AG04449 (cell line): Measurements from ENCODE around the gene SLX9.
"Not testable (repeated sequence)": the region's sequence is repeated elsewhere in the genome, so short reads cannot be mapped to it uniquely, and the experiment has no call there.

Source experiments
- CTCF ChIA-PET: fragments of 350-600 bp; formaldehyde crosslinking; extraction: SDS; loops from one replicate; lab custom pipeline; 2021; ENCODE audit warnings: antibody characterized with exemption; lab: Yijun Ruan, JAX
- POLR2A ChIA-PET: fragments of 400-600, 350-600 bp; formaldehyde crosslinking; extraction: SDS; loops from one replicate; lab custom pipeline; 2020; ENCODE audit warnings: antibody characterized with exemption, inconsistent platforms; lab: Yijun Ruan, JAX
- DNase-seq: peaks from one replicate; pipeline ENCODE4 v3.0.0-alpha.2; 2010; ENCODE audit warnings: low read depth, low spot score
- H3K4me3 ChIP-seq: 2 replicates; pipeline ENCODE4 v1.5.1; 2011; ENCODE audit warnings: low read depth, mild to moderate bottlenecking, control low read depth, low read length
- TF ChIP-seq, protein P1 (sequence below): IDR thresholded peaks from one replicate; pipeline ENCODE4 v1.5.1; 2011; ENCODE audit warnings: mild to moderate bottlenecking, moderate library complexity, low read length, control low read depth, inconsistent platforms; ENCODE audit not compliant: insufficient read depth; ENCODE audit errors: missing control alignments

SLX9 gene

DNA sequence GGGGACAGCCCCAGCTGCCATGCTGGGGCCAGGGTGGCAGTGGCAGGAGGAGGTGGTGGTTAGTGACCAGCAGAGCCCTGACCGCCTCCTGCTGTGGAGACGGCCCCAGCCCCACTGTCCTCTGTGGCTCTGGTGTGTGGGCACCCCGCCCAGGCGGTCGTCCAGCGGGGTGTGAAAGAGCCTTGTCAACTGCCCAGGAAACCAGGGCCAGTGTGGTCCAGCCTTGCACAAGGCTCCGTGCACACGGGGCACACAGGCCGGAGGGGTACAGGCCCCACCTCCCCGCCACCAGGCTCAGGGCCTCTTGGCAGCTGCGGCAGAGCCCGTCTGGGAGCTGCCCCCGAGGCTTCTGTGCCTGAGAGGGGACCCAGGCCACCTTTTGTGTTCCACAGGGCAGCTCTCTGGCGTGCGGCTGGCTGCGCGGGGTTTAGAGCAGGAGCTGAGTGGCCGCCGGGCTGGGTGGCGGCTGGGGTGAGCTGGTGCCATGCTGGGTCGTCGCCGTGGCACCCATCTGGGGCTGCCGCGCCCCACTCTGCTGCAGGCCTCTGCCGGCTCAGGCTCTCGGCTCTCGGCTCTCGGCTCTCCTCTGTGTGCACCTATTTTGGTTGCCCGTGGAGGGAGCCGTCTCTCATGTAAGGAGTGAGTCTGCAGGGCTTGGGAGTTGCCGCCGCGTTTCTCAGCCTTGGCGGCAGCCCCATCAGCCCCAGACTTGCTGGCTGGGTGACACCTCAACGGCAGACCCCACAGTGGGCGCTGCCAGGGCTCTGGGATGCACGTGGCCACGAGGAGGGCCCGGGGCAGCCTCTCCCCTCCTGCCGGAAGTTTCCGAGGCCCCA, 36.1 kb downstream of the SLX9 start:
- ChIA-PET CTCF (interaction anchor here (1.5 to 1.7 kb wide), 2 partner anchors 8 to 13 kb away, joined by 4 read pairs; no protein-coding TSS in a partner anchor), POLR2A (no interaction called here)
- TF ChIP-seq, protein P1, sequence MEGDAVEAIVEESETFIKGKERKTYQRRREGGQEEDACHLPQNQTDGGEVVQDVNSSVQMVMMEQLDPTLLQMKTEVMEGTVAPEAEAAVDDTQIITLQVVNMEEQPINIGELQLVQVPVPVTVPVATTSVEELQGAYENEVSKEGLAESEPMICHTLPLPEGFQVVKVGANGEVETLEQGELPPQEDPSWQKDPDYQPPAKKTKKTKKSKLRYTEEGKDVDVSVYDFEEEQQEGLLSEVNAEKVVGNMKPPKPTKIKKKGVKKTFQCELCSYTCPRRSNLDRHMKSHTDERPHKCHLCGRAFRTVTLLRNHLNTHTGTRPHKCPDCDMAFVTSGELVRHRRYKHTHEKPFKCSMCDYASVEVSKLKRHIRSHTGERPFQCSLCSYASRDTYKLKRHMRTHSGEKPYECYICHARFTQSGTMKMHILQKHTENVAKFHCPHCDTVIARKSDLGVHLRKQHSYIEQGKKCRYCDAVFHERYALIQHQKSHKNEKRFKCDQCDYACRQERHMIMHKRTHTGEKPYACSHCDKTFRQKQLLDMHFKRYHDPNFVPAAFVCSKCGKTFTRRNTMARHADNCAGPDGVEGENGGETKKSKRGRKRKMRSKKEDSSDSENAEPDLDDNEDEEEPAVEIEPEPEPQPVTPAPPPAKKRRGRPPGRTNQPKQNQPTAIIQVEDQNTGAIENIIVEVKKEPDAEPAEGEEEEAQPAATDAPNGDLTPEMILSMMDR = no peak
- no peak overlapping the region for H3K4me3 ChIP-seq
- no peak for DNase-seq

DNA sequence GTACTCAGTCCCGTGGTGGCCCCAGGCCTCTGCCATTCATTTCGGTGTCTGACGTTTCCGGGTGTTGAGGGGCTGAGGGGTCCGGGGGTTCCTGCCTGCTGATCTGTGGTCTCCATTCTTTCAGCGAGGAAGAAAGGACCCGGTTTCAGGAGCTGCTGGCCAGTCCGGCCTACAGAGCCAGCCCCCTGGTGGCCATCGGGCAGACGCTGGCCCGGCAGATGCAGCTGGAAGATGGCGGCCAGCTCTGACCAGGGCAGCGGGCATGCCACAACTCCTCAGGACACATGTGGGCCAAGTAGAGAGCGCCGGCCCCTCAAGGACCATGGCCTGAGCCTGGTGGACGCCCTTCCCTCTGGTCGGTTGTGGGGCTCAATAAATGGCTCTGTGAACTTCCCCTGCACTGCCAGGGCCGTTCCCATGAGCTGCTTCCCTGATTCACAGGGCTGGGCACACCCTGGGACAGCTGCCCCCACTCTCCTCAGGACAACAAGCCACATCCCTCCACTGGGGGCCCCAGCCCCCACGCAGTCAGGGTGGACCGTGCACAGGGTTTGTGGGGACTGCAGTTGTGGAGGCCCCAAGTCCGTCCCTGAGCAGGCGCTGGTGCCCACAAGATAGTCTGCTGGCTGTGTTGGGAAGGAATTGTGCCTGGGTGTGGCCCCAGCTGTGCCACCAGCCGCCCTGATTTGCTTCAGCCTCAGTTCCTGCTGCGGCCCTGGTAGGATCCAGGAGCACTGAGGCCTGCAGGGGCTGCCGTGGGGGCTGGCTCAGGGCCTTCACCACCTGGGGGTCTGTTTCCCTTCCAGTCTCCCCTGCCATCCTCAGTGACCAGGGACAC, 36.9 kb downstream of the SLX9 start:
- H3K4me3 ChIP-seq, POLR2A ChIA-PET, DNase-seq: not testable (repeated sequence)
- CTCF ChIA-PET = interaction anchor here (1.5 to 1.7 kb wide), 2 partner anchors 8 to 13 kb away, joined by 4 read pairs; no protein-coding TSS in a partner anchor
- TF ChIP-seq, protein P1 = peak; percentile 3

DNA sequence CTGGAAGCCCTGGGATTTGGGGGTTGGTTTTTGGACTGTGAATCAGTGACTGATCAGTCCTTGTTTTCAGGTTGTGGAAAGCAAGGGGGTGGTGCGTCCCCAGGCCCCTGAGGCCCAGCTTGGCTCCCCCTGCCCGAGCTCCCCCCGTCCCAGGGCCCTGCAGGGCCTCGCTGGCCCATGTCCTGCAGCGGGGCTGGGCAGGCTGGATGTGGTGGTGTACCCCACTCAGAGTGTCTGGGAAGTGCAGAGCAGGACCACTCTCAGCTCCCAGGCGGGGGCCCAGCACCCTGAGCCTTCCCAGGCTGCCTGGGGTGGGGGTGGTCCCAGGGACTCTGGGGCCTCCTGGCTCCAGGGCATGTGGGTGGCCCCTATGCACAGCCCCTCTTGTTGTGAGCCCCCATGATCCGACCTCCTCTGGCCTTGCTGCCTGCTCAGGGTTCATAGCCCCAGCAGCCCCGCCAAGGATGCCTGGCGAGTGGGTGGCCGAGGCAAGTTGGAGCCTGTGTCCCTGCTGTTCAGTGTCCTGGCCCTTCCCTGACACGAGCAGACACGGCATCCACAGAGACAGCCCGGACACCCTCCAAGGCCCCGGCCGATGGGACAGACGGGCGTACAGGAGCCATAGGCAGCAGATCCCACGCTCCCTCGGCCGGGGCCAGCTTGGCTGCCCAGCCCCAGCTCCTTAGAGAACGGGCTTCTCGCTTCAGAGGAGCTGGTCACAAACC, 37.9 kb downstream of the SLX9 start:
- DNase-seq = no peak
- POLR2A ChIA-PET = no interaction called here
- TF ChIP-seq, protein P1 = no peak
- CTCF ChIA-PET = interaction anchor here (1.5 kb wide), 1 partner anchor 9 kb away, joined by 4 read pairs; no protein-coding TSS in a partner anchor
- no peak overlapping the region for H3K4me3 ChIP-seq

DNA sequence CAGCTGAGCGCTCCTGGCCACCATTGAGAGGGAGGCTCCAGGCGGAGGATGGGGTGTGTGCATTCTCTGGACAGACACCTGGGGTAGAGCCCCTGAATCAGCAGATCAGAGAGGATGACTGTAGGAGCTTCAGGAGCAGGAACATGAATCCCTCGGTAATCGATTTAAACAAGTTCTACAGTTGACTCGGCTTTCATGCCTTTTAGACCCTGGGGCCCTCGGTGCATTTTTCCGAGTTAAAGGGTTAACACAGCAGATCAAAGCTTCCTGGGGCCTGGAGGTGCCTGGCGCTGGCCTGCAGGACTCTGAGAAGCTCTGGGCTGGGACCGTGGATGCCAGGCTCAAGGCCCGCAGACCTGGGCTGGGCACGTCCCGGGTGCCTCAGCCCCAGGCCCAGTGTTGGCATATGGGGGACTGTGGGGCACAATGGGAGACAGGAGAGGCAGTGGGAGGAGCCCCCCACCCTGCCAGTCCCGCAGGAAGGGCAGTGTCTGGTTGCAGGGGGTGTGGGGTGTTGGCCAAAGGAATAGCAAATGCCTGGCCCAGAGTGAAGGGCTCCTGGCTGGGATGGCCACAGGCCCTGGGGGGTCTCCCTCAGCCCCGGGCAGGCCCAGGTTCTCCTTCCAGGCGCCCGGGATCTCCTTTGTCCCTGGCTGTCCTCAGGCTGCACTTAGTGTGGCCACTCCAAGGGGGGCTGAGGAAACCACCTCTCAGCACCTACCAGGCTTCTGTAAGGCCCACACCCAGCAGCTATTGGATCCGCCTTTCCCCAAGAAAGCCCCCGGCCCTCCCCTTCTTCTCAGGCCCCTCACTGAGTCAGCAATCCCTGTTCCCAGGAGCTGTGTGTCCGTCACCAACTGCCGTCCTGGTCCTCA, 40.1 kb downstream of the SLX9 start:
- ChIA-PET POLR2A (no interaction called here), CTCF (interaction anchor here (0.7 to 1.0 kb wide), 2 partner anchors 17 to 158 kb away, joined by 3 to 4 read pairs; no protein-coding TSS in a partner anchor)
- no peak overlapping the region for H3K4me3 ChIP-seq
- TF ChIP-seq, protein P1 = no peak
- DNase-seq = no peak

DNA sequence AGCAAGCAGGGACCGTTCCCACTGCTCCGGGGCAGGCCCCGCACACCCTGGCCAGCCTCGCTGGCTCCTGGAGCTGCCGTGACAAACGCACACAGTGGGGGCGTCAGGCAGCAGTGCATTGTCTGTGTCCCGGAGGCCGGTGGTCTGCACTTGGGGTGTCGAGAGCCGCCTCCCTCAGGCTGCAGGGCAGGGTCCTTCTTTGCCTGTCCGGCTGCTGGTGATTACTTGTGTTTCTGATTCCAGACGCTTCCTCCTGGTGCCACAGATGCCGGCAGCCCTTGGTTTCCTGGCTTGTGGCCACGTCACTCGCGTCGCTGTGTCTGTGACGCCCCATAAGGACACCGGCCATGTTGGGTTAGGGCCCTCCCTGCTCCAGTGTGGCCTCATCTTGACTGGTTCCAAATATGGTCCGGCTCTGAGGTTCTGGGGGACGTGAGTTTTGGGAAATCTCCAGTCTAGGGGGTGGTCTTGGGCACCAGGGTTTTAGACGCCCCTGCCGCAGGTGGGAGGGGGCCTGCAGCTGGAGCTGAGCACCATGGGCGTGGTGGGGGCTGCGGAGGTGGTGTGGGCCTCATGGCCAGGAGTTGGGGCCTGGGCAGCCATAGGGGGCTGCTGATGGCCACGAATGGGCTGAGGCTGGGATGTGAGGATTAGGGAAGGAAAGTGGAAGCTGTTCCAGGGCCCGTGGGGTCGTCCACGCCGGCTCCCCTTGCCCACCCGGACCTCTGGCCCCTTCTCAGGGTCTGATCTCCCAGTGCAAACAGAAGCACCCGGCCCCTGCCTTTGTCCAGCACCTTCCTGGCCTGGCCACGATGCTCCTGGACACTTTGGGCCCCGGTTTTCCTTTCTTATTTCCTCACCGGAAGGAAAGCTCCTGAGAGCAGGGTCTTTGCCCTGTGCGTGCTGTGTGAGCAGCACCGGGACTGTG, 41.0 kb downstream of the SLX9 start:
- POLR2A ChIA-PET = no interaction called here
- no peak overlapping the region for H3K4me3 ChIP-seq
- DNase-seq = no peak
- TF ChIP-seq, protein P1 = no peak
- CTCF ChIA-PET = no interaction called here
